T-cell (primary cell): ENCODE data around the gene PPP1R15B. TPM values are rescaled to one million over a fixed set of nuclear protein-coding genes. Genes with fewer than 3 reads are reported as not detected.

Source experiments
- ATAC-seq, 4 experiments: fragments of 200-7000 bp in 3 of 4; fragments of 150-1000 bp in 1 of 4; cut with Tn5 transposase; replicated peaks in 1 of 4; 1 replicate in 3 of 4; 2 replicates in 1 of 4; pipeline ENCODE4 v1.10.0; 2021; ENCODE audit warnings: moderate library complexity in 3 of 4, mild to moderate bottlenecking in 2 of 4, moderate number of reproducible peaks in 1 of 4
- CTCF ChIA-PET, 2 donors: fragments of 300-600 bp; sonication (Branson Sonifier 250); formaldehyde crosslinking; loops; one replicate each; lab custom pipeline; 2022; ENCODE audit warnings: antibody characterized with exemption in 2 of 2; lab: Charles Lee
- POLR2A ChIA-PET, 2 donors: fragments of 300-600 bp; sonication (Branson Sonifier 250); formaldehyde crosslinking; loops; one replicate each; lab custom pipeline; 2022; ENCODE audit warnings: antibody characterized with exemption in 2 of 2; lab: Charles Lee
- DNase-seq, 35 experiments: peaks; one replicate each; pipeline versions ENCODE4 v3.0.0 to v3.0.0-alpha.2; 2013 to 2023
- H3K27ac ChIP-seq: one replicate; pipeline ENCODE4 v1.5.1; 2013; ENCODE audit warnings: low read length
- H3K27me3 ChIP-seq, 2 experiments: replicated peaks in 1 of 2; 1 replicate in 1 of 2; 2 replicates in 1 of 2; pipeline versions ENCODE4 v1.6.1 to v1.7.0; 2013; ENCODE audit warnings: low read length in 1 of 2, mixed read lengths in 1 of 2; ENCODE audit not compliant: control insufficient read depth in 2 of 2, insufficient read depth in 2 of 2; ENCODE audit errors: extremely low read depth in 1 of 2
- H3K36me3 ChIP-seq, 2 donors: 1 replicate in 1 of 2; 2 replicates in 1 of 2; pipeline versions ENCODE4 v1.6.1 to v1.7.0; 2013; ENCODE audit warnings: low read length in 1 of 2; ENCODE audit not compliant: control insufficient read depth in 2 of 2, insufficient read depth in 1 of 2; ENCODE audit errors: extremely low read depth in 1 of 2
- H3K4me1 ChIP-seq, 2 experiments: 1 replicate in 1 of 2; 2 replicates in 1 of 2; pipeline versions ENCODE4 v1.6.1 to v1.7.0; 2013; ENCODE audit warnings: low read length in 2 of 2, mixed read lengths in 1 of 2; ENCODE audit not compliant: insufficient read depth in 2 of 2, control insufficient read depth in 1 of 2; ENCODE audit errors: extremely low read depth in 1 of 2
- H3K4me3 ChIP-seq, 2 donors: 1 replicate in 1 of 2; 2 replicates in 1 of 2; pipeline versions ENCODE4 v1.5.1 to v1.7.0; 2013; ENCODE audit warnings: mild to moderate bottlenecking in 2 of 2, low read length in 1 of 2, moderate library complexity in 1 of 2; ENCODE audit not compliant: control insufficient read depth in 1 of 2; ENCODE audit errors: extremely low read depth in 1 of 2
- H3K9me3 ChIP-seq: 2 replicates; pipeline ENCODE4 v1.7.0; 2013
- H3K27ac Mint-ChIP-seq, 2 donors: one replicate each; pipeline ENCODE4 v1.8.0; 2020 to 2021; ENCODE audit warnings: mild to moderate bottlenecking in 2 of 2, mixed read lengths in 2 of 2
- H3K27me3 Mint-ChIP-seq, 2 donors: one replicate each; pipeline ENCODE4 v1.8.0; 2021 to 2022; ENCODE audit warnings: mixed read lengths in 2 of 2
- H3K36me3 Mint-ChIP-seq: one replicate; pipeline ENCODE4 v1.8.0; 2021; ENCODE audit warnings: mixed read lengths
- H3K4me1 Mint-ChIP-seq, 3 donors: one replicate each; pipeline ENCODE4 v1.8.0; 2020 to 2022; ENCODE audit warnings: mixed read lengths in 3 of 3, mild to moderate bottlenecking in 1 of 3
- H3K4me3 Mint-ChIP-seq, 3 donors: one replicate each; pipeline ENCODE4 v1.8.0; 2020 to 2022; ENCODE audit warnings: mild to moderate bottlenecking in 3 of 3, mixed read lengths in 3 of 3, moderate library complexity in 3 of 3
- H3K9me3 Mint-ChIP-seq, 3 donors: one replicate each; pipeline ENCODE4 v1.8.0; 2020 to 2022; ENCODE audit warnings: mixed read lengths in 3 of 3
- WGBS: methylation state at CpG from one replicate; pipeline ENCODE4 v1.1.5; 2013; ENCODE audit warnings: missing lambda C conversion rate; ENCODE audit not compliant: insufficient coverage; 5-methylcytosine and 5-hydroxymethylcytosine counted together
- total RNA-seq, 35 experiments: library from RNA in 6 of 35; stranded (reverse) in 6 of 35; fragments of 120-200 nt in 1 of 35; gene quantifications; one replicate each; pipeline versions ENCODE4 v1.2.1 to v1.2.4 and lab custom pipeline; 2013 to 2026

The PPP1R15B gene
- total RNA-seq, 5 donors from 2014 or later (not counting 1 experiment from before 2014, with no cell fraction given), result 67.9 to 151 (median 70.6) TPM

DNA sequence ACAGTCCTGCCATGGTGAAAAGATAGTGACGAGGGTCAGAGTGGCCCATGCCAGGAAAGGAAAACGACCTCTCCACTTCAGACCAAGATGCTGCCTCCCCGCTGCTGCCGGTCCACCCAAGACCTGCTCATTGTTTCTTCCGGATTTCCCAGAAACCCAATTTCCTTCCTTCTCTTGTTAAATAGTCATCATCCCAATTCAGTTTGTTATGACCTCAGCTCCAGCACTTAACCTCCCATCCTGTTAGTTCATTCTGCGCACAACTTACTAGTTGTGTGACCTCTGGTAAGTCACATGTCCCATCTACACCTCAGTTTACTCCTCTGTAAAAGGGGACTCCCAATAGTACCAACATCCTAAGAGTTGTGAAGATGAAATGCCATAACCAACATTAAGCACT is 29.9 kb upstream of the PPP1R15B start:
- no peak overlapping the region for H3K4me3 ChIP-seq
- no peak for ATAC-seq
- Mint-ChIP-seq H3K36me3 (peaks cover 69% of the 10 kb centered on the region), H3K27ac (no peak overlapping the region), H3K9me3 (no peaks in the 10 kb centered on the region), H3K4me3 (no peak overlapping the region), H3K4me1 (peaks cover 3 to 7% (median 4%) of the 10 kb centered on the region in 3 donors), H3K27me3 (no peaks in the 10 kb centered on the region)
- WGBS, result no CpG with 5 or more reads among the region's 6 CpGs
- no peak overlapping the region for H3K27ac ChIP-seq
- no peaks in the 10 kb centered on the region for H3K27me3 ChIP-seq
- DNase-seq, result no peak
- ChIA-PET CTCF (interaction anchor here in 1 of 2 donors (2.8 kb wide), 1 partner anchor 62 kb away, joined by 13 read pairs; no protein-coding TSS in a partner anchor), POLR2A (no interaction called here)
- no peaks in the 10 kb centered on the region for H3K9me3 ChIP-seq
- H3K36me3 ChIP-seq, result peaks cover 7 to 77% of the 10 kb centered on the region in 2 donors
- H3K4me1 ChIP-seq, result peaks cover 1 to 9% of the 10 kb centered on the region in 2 experiments

DNA sequence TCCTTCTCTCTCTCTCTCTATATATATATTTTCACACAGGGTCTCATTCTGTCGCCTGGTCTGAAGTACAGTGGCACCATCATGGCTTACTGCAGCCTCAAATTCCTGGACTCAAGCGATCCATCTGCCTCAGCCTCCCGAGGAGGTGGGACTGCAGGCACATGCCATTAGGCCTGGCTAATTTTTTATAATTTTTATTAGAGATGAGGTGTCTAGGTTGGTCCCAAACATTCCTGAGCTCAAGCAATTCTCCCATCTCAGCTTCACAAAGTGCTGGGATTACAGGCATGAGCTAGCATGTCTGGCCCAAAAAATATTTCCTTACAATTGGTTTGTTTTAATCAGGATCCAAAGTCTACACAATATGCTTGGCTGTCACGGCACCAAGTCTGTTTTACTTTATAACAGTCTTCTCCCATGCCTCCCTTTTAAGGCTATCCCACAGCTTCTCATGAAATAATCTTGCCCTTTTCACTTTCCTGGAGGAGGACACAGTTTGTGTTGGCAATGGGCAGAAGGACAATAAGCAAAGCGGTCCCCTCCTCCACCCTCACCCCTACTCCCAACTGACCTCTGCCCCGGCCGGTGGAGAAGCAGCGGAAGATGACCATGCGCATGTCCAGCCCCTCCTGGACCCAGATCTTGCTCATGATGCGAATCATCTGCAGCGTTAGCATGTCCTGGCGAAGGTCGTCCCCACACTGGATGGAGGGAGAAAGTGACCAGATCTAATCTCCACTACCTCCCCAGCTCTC is 28.2 kb upstream of the PPP1R15B start:
- Histone ChIP-seq H3K9me3 (no peaks in the 10 kb centered on the region), H3K4me1 (no peaks in the 10 kb centered on the region), H3K27ac (no peak overlapping the region), H3K27me3 (no peaks in the 10 kb centered on the region), H3K36me3 (peaks cover 5 to 74% of the 10 kb centered on the region in 2 donors), H3K4me3 (no peak overlapping the region)
- Mint-ChIP-seq H3K4me1 (peaks cover 0 to 3% (median 0%) of the 10 kb centered on the region in 3 donors), H3K27ac (peak overlapping the region in 1 of 2 donors; percentile 48), H3K27me3 (no peaks in the 10 kb centered on the region), H3K9me3 (no peaks in the 10 kb centered on the region), H3K4me3 (no peak overlapping the region), H3K36me3 (peaks cover 70% of the 10 kb centered on the region)
- ChIA-PET CTCF (interaction anchor here (0.7 to 1.2 kb wide), 4 partner anchors 9 to 63 kb away, joined by 4 to 5 read pairs (median 4); no protein-coding TSS in a partner anchor), POLR2A (no interaction called here)
- ATAC-seq, result no peak
- WGBS, result 97% methylated on average over 7 of the region's 13 CpGs
- DNase-seq, result no peak

DNA sequence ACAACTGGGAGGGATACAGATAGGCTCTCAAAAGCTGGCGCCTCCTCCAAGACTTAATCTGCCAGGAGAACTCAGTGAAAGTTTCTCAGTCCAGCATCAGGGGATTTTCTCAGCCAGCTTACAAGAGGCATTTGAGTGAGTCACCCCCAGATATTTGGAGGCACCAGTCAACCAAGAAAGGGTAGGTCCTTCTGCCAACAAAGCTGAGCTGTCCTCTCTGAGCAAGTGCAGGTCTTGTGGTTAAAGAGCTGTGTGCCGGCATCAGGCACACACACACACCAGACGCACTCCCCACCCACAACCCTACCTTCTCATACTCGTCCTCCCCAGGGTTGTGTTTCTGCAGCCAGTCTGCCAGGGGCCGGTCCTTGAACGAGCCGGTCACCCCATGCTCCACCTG is 27.0 kb upstream of the PPP1R15B start:
- H3K27me3 ChIP-seq, result no peaks in the 10 kb centered on the region
- H3K4me3 ChIP-seq, result no peak overlapping the region
- no peak overlapping the region for H3K27ac Mint-ChIP-seq
- ChIA-PET POLR2A (interaction anchor here in 1 of 2 donors (0.5 kb wide), 1 partner anchor 53 kb away, joined by 3 read pairs; no protein-coding TSS in a partner anchor), CTCF (interaction anchor here in 1 of 2 donors (0.9 kb wide), 1 partner anchor 355 kb away, joined by 3 read pairs; no protein-coding TSS in a partner anchor)
- ATAC-seq (peak in 1 of 4 experiments; percentile 24), DNase-seq (no peak)
- peaks cover 67% of the 10 kb centered on the region for H3K36me3 Mint-ChIP-seq
- no peaks in the 10 kb centered on the region for H3K9me3 ChIP-seq
- WGBS, result 90% methylated on average over 2 of the region's 7 CpGs
- no peak overlapping the region for H3K4me3 Mint-ChIP-seq
- H3K27me3 Mint-ChIP-seq, result no peaks in the 10 kb centered on the region
- H3K27ac ChIP-seq, result no peak overlapping the region
- no peaks in the 10 kb centered on the region for H3K9me3 Mint-ChIP-seq
- no peaks in the 10 kb centered on the region for H3K4me1 Mint-ChIP-seq
- H3K36me3 ChIP-seq, result peaks cover 11 to 75% of the 10 kb centered on the region in 2 donors
- H3K4me1 ChIP-seq, result no peaks in the 10 kb centered on the region

DNA sequence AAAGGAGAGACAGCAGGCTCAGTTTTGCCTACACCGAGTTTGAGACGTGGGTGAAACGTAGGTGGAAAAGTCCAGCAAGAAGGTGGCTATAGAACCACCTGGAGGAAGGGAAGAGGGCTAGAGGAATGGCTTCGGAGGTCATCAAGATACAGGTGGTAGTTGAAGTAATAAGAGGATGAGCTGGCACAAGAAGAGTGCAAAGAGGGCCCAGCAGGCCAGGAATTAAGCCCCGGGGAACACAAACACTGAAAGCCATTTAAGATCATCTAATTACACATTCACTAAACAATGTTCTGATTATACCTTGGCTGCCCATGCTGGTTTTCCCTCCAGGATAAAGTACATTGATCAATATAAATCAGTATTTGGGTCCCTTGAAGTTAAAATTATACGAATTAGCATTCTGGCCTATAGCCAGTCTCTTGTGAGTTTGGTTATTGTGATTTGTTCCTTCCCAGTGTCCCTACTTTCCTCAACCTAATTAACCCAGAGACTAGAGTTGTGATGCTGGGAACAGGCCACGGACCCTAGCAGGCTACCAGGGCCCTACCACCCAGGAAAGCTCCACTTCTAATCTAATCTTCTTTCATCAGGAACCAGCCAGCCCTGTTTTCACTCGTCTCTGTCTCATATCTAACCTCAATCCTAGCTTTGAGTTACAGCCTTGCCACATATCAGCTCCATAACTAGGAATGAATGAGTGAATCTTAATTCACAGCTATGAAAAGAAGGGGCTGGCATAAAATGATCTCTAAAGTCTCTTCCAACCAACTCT is 26.4 kb upstream of the PPP1R15B start:
- H3K4me3 Mint-ChIP-seq, result no peak overlapping the region
- Histone ChIP-seq H3K4me3 (no peak overlapping the region), H3K36me3 (peaks cover 13 to 75% of the 10 kb centered on the region in 2 donors), H3K27me3 (no peaks in the 10 kb centered on the region), H3K27ac (no peak overlapping the region), H3K9me3 (no peaks in the 10 kb centered on the region), H3K4me1 (no peaks in the 10 kb centered on the region)
- DNase-seq (no peak), ATAC-seq (no peak)
- H3K27ac Mint-ChIP-seq, result peak overlapping the region; percentile 5 to 13
- ChIA-PET POLR2A (no interaction called here), CTCF (interaction anchor here (0.6 to 0.9 kb wide), 3 partner anchors 10 to 355 kb away, joined by 3 to 6 read pairs (median 3); no protein-coding TSS in a partner anchor)
- no peaks in the 10 kb centered on the region for H3K27me3 Mint-ChIP-seq
- no peaks in the 10 kb centered on the region for H3K9me3 Mint-ChIP-seq
- H3K4me1 Mint-ChIP-seq, result no peaks in the 10 kb centered on the region
- peaks cover 72% of the 10 kb centered on the region for H3K36me3 Mint-ChIP-seq
- 100% methylated on average over 3 of the region's 8 CpGs for WGBS

DNA sequence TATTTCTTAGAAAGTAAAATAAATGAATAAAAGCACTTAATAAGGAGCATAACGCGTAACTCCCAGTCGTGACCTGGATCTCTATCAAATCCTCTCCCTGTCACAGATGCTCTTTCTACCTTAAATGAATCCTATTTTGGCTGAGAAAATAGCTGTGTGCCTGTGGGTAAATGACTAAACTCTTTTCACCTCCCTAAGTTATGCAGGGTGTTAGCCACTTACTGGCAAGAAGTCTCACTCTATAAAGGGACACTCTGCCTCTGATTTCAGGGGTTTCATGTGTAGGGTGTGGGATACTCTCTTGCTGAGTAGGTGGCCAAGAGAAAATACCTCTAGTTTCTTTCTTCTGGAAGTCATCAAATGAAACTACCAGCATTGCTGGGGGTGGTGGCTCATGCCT is 24.3 kb upstream of the PPP1R15B start:
- Histone ChIP-seq H3K9me3 (no peaks in the 10 kb centered on the region), H3K4me3 (no peak overlapping the region), H3K27me3 (no peaks in the 10 kb centered on the region), H3K27ac (no peak overlapping the region), H3K36me3 (peaks cover 15 to 73% of the 10 kb centered on the region in 2 donors), H3K4me1 (no peaks in the 10 kb centered on the region)
- peaks cover 2 to 8% (median 6%) of the 10 kb centered on the region in 3 donors for H3K4me1 Mint-ChIP-seq
- no peaks in the 10 kb centered on the region for H3K27me3 Mint-ChIP-seq
- no peak overlapping the region for H3K4me3 Mint-ChIP-seq
- H3K9me3 Mint-ChIP-seq, result no peaks in the 10 kb centered on the region
- ChIA-PET POLR2A (no interaction called here), CTCF (interaction anchor here in 1 of 2 donors (2.5 kb wide), 1 partner anchor 67 kb away, joined by 7 read pairs; no protein-coding TSS in a partner anchor)
- no peak overlapping the region for H3K27ac Mint-ChIP-seq
- ATAC-seq (no peak), DNase-seq (no peak)
- WGBS, result no CpG with 5 or more reads among the region's 3 CpGs
- peaks cover 72% of the 10 kb centered on the region for H3K36me3 Mint-ChIP-seq

DNA sequence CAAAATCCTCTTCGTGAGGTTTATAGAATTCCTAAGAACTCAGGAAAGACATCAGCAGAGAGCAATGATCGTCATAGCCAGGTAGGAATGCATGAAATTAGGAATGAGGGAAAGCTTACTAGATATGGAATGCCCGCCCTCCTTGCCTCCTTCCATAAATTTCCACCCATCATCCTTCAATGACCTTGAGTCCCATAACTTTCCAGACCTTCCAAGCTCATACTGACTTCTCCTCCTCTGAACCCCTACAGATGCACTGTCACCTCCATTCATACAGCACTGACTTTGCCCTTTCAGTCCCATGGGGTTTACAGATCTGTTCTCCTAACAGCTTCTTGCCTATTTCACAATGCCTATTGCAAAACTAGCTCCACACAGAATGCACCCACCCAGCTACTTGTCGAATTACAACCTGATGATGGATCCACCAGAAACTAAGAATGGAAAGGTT is 23.8 kb upstream of the PPP1R15B start:
- Mint-ChIP-seq H3K4me1 (peaks cover 2 to 8% (median 6%) of the 10 kb centered on the region in 3 donors), H3K9me3 (no peaks in the 10 kb centered on the region), H3K27ac (peak overlapping the region in 1 of 2 donors; percentile 31), H3K4me3 (no peak overlapping the region), H3K27me3 (no peaks in the 10 kb centered on the region), H3K36me3 (peaks cover 72% of the 10 kb centered on the region)
- CTCF ChIA-PET, result interaction anchor here (0.5 to 2.5 kb wide), 3 partner anchors 17 to 372 kb away, joined by 3 to 7 read pairs (median 5); no protein-coding TSS in a partner anchor
- Histone ChIP-seq H3K27me3 (no peaks in the 10 kb centered on the region), H3K4me1 (no peaks in the 10 kb centered on the region), H3K4me3 (no peak overlapping the region), H3K9me3 (no peaks in the 10 kb centered on the region), H3K36me3 (peaks cover 15 to 75% of the 10 kb centered on the region in 2 donors), H3K27ac (no peak overlapping the region)
- POLR2A ChIA-PET, result interaction anchor here in 1 of 2 donors (0.5 kb wide), 1 partner anchor 78 kb away, joined by 4 read pairs; no protein-coding TSS in a partner anchor
- DNase-seq (no peak), ATAC-seq (no peak)
- no CpG with 5 or more reads among the region's 4 CpGs for WGBS
